HepG2 (cell line): Measurements from ENCODE around the gene JTB. TPM values are rescaled to one million over a fixed set of nuclear protein-coding genes. Genes with fewer than 3 reads are reported as not detected.

ENCODE experiments used
- ELF1 ChIP-seq: sonication (generic); formaldehyde crosslinking; IDR thresholded peaks from 2 replicates; pipeline ENCODE4 v1.4.0; 2020; ENCODE audit warnings: missing genetic modification reagents
- ETV6 ChIP-seq: sonication (generic); formaldehyde crosslinking; conservative IDR thresholded peaks from 2 replicates; pipeline ENCODE4 v1.4.0; 2020; ENCODE audit warnings: missing genetic modification reagents
- GFI1 ChIP-seq: sonication (generic); formaldehyde crosslinking; IDR thresholded peaks from 2 replicates; pipeline ENCODE4 v1.5.0; 2020; ENCODE audit warnings: missing genetic modification reagents, mild to moderate bottlenecking, borderline replicate concordance
- IRF2 ChIP-seq: IDR thresholded peaks from 2 replicates; pipeline ENCODE4 v1.6.1; 2018; ENCODE audit warnings: missing genetic modification reagents, missing compliant biosample characterization
- MIER2 ChIP-seq: IDR thresholded peaks from 2 replicates; pipeline ENCODE4 v1.6.1; 2016; ENCODE audit warnings: missing biosample characterization, missing genetic modification reagents
- MTA1 ChIP-seq: sonication (generic); formaldehyde crosslinking; IDR thresholded peaks from 2 replicates; pipeline ENCODE4 v1.4.0; 2020; ENCODE audit warnings: missing genetic modification reagents, mild to moderate bottlenecking, borderline replicate concordance
- MZF1 ChIP-seq: sonication (generic); formaldehyde crosslinking; IDR thresholded peaks from 2 replicates; pipeline ENCODE4 v1.8.1; 2023; ENCODE audit warnings: mild to moderate bottlenecking, missing genetic modification reagents, borderline replicate concordance
- PHF20 ChIP-seq: sonication (generic); formaldehyde crosslinking; IDR thresholded peaks from 2 replicates; pipeline ENCODE4 v1.5.0; 2020; ENCODE audit warnings: mild to moderate bottlenecking, missing genetic modification reagents
- RBM22 ChIP-seq: fragments of 200-400 bp; formaldehyde crosslinking; optimal IDR thresholded peaks from 2 replicates; pipeline ENCODE3; 2017; ENCODE audit warnings: mild to moderate bottlenecking, low read length, moderate library complexity
- ZFP1 ChIP-seq: IDR thresholded peaks from 2 replicates; pipeline ENCODE4 v1.6.1; 2016
- ZNF205 ChIP-seq: IDR thresholded peaks from 2 replicates; pipeline ENCODE4 v1.6.1; 2018; ENCODE audit warnings: missing biosample characterization, missing genetic modification reagents
- ZNF207 ChIP-seq: fragments of 450-650 bp; IDR thresholded peaks from 2 replicates; pipeline ENCODE4 v1.6.1; 2016; ENCODE audit warnings: antibody characterized with exemption, borderline replicate concordance
- ZNF232 ChIP-seq: sonication (generic); formaldehyde crosslinking; IDR thresholded peaks from 2 replicates; pipeline ENCODE4 v1.4.0; 2020; ENCODE audit warnings: missing genetic modification reagents, borderline replicate concordance
- ZNF24 ChIP-seq: fragments of 450-650 bp; IDR thresholded peaks from 2 replicates; pipeline ENCODE4 v1.6.1; 2017; ENCODE audit warnings: antibody characterized with exemption, mild to moderate bottlenecking
- ZNF296 ChIP-seq: sonication (generic); formaldehyde crosslinking; conservative IDR thresholded peaks from 2 replicates; pipeline ENCODE4 v1.5.0; 2020; ENCODE audit warnings: mild to moderate bottlenecking, missing genetic modification reagents
- ZNF446 ChIP-seq: sonication (generic); formaldehyde crosslinking; IDR thresholded peaks from 2 replicates; pipeline ENCODE4 v1.5.0; 2020; ENCODE audit warnings: mild to moderate bottlenecking, missing genetic modification reagents
- ZNF614 ChIP-seq: IDR thresholded peaks from 2 replicates; pipeline ENCODE4 v1.6.1; 2018; ENCODE audit warnings: missing biosample characterization, missing genetic modification reagents, inconsistent platforms, borderline replicate concordance
- ZNF670 ChIP-seq: sonication (generic); formaldehyde crosslinking; IDR thresholded peaks from 2 replicates; pipeline ENCODE4 v1.8.0; 2022; ENCODE audit warnings: mild to moderate bottlenecking, missing genetic modification reagents, borderline replicate concordance
- ZNF781 ChIP-seq: sonication (generic); formaldehyde crosslinking; IDR thresholded peaks from 2 replicates; pipeline ENCODE4 v1.5.1; 2020; ENCODE audit warnings: borderline replicate concordance, mild to moderate bottlenecking, missing genetic modification reagents; ENCODE audit errors: not compliant biosample characterization
- ZNF841 ChIP-seq: sonication (generic); formaldehyde crosslinking; IDR thresholded peaks from 2 replicates; pipeline ENCODE4 v1.8.1; 2023; ENCODE audit warnings: missing genetic modification reagents, borderline replicate concordance
- polyA plus RNA-seq, 8 experiments: library from polyadenylated mRNA; depleted of rRNA in 3 of 8; stranded (reverse) in 7 of 8; unstranded in 1 of 8; fragments of >200 nt; fragmentation: Illumina TruSeq in 4 of 8; extraction: Trizol in 4 of 8; gene quantifications; 2 replicates each; pipeline versions ENCODE4 v1.2.1 to v1.2.3, GENCODE V29; 2011 to 2016; ENCODE audit warnings: low read depth in 4 of 8, missing spikeins in 1 of 8, mixed read lengths in 1 of 8; ENCODE audit not compliant: insufficient read depth in 1 of 8
- total RNA-seq, 5 experiments: library from RNA; depleted of rRNA; stranded (reverse); fragments of >200 nt; fragmentation: Illumina TruSeq; extraction: Trizol; gene quantifications; 2 replicates each; pipeline ENCODE4 v1.2.3, GENCODE V29; 2016; ENCODE audit warnings: low read depth in 1 of 5
- TF ChIP-seq, protein P1 (sequence below): sonication (generic); formaldehyde crosslinking; conservative IDR thresholded peaks from 2 replicates; pipeline ENCODE4 v1.4.0; 2020; ENCODE audit warnings: missing genetic modification reagents
- TF ChIP-seq, protein P2 (sequence below): sonication (generic); formaldehyde crosslinking; IDR thresholded peaks from 2 replicates; pipeline ENCODE4 v1.9.0; 2021; ENCODE audit warnings: missing genetic modification reagents, mild to moderate bottlenecking, borderline replicate concordance
- TF ChIP-seq, protein P3 (sequence below): fragments of 450-650 bp; IDR thresholded peaks from 2 replicates; pipeline ENCODE4 v1.6.1; 2017
- TF ChIP-seq, protein P4 (sequence below): sonication (generic); formaldehyde crosslinking; IDR thresholded peaks from 2 replicates; pipeline ENCODE4 v1.4.0; 2020; ENCODE audit warnings: missing genetic modification reagents

The JTB gene
- total and polyA plus RNA-seq, 2 of the 13 experiments (the other 11 are each of a cell fraction or from before 2014, with no cell fraction given): 96.7 to 99.2 TPM

DNA sequence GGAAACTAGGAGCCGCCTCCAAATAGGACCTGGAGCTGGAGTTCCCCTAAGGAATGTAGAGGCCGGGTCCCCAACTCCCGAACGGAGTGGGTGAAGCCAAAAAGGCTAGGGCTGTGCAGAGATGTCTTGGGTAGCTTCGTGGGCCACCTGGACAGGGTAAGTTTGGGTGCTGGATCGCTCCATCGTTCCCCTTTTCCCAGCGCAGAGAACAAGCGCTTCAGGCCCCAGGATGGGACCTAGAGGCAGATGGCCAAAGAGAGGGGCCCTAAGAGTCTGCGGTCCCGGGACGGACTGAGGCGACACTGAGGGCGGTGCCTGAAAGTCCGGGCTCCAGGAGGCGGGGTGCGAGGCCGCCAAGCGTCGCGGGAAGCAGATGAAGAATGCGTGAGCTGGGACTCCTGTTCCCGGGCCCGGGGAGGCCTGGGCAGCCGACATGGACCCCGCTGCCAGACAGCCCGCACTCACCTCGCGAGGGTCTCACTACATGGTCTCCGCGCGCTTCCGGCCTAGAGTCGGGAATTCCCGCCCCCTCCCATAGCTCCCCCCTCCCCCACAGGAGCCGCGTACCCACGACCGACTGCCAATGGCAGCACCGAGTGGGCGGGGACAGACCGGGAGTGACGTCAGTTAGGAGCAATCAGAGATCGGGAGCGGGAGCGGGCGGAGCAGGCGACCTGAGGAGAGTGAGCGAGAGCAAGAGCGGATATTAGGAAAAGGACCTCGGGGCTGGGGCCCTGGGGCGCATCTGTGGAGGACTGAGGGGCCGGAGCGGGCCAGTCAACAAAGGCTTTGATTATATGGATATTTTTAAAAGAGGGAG, 14.2 kb downstream of the JTB start, which contains the start of gene SLC39A1 (continued):
- TF ChIP-seq ZNF207 (no peak), GFI1 (CRISPR knock-in tag) (no peak), ZNF446 (CRISPR knock-in tag) (no peak), ZNF24 (no peak), ZNF841 (no peak), ZNF670 (no peak), ZNF232 (CRISPR knock-in tag) (peak; percentile 60; the same call in 1 of the 2 replicates), MTA1 (no peak), MIER2 (CRISPR knock-in tag) (no peak), RBM22 (no peak), ETV6 (CRISPR knock-in tag) (no peak), ELF1 (CRISPR knock-in tag) (peak; percentile 70), ZNF205 (CRISPR knock-in tag) (no peak), PHF20 (peak; percentile 52), MZF1 (no peak), IRF2 (CRISPR knock-in tag) (peak; percentile 13; the same call in 1 of the 2 replicates), ZFP1 (no peak), ZNF614 (CRISPR knock-in tag) (no peak), ZNF781 (CRISPR knock-in tag) (no peak), ZNF296 (no peak)
- TF ChIP-seq, protein P1, sequence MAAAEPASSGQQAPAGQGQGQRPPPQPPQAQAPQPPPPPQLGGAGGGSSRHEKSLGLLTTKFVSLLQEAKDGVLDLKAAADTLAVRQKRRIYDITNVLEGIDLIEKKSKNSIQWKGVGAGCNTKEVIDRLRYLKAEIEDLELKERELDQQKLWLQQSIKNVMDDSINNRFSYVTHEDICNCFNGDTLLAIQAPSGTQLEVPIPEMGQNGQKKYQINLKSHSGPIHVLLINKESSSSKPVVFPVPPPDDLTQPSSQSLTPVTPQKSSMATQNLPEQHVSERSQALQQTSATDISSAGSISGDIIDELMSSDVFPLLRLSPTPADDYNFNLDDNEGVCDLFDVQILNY (CRISPR knock-in tag): 0 out of 2 replicates have a peak, but pooled peaks have one; percentile 43
- TF ChIP-seq, protein P2, sequence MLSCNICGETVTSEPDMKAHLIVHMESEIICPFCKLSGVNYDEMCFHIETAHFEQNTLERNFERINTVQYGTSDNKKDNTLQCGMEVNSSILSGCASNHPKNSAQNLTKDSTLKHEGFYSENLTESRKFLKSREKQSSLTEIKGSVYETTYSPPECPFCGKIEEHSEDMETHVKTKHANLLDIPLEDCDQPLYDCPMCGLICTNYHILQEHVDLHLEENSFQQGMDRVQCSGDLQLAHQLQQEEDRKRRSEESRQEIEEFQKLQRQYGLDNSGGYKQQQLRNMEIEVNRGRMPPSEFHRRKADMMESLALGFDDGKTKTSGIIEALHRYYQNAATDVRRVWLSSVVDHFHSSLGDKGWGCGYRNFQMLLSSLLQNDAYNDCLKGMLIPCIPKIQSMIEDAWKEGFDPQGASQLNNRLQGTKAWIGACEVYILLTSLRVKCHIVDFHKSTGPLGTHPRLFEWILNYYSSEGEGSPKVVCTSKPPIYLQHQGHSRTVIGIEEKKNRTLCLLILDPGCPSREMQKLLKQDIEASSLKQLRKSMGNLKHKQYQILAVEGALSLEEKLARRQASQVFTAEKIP (CRISPR knock-in tag): no peak
- TF ChIP-seq, protein P3, sequence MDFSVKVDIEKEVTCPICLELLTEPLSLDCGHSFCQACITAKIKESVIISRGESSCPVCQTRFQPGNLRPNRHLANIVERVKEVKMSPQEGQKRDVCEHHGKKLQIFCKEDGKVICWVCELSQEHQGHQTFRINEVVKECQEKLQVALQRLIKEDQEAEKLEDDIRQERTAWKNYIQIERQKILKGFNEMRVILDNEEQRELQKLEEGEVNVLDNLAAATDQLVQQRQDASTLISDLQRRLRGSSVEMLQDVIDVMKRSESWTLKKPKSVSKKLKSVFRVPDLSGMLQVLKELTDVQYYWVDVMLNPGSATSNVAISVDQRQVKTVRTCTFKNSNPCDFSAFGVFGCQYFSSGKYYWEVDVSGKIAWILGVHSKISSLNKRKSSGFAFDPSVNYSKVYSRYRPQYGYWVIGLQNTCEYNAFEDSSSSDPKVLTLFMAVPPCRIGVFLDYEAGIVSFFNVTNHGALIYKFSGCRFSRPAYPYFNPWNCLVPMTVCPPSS: no peak
- TF ChIP-seq, protein P4, sequence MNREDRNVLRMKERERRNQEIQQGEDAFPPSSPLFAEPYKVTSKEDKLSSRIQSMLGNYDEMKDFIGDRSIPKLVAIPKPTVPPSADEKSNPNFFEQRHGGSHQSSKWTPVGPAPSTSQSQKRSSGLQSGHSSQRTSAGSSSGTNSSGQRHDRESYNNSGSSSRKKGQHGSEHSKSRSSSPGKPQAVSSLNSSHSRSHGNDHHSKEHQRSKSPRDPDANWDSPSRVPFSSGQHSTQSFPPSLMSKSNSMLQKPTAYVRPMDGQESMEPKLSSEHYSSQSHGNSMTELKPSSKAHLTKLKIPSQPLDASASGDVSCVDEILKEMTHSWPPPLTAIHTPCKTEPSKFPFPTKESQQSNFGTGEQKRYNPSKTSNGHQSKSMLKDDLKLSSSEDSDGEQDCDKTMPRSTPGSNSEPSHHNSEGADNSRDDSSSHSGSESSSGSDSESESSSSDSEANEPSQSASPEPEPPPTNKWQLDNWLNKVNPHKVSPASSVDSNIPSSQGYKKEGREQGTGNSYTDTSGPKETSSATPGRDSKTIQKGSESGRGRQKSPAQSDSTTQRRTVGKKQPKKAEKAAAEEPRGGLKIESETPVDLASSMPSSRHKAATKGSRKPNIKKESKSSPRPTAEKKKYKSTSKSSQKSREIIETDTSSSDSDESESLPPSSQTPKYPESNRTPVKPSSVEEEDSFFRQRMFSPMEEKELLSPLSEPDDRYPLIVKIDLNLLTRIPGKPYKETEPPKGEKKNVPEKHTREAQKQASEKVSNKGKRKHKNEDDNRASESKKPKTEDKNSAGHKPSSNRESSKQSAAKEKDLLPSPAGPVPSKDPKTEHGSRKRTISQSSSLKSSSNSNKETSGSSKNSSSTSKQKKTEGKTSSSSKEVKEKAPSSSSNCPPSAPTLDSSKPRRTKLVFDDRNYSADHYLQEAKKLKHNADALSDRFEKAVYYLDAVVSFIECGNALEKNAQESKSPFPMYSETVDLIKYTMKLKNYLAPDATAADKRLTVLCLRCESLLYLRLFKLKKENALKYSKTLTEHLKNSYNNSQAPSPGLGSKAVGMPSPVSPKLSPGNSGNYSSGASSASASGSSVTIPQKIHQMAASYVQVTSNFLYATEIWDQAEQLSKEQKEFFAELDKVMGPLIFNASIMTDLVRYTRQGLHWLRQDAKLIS (CRISPR knock-in tag): no peak
